Endodermal cell (in vitro differentiated cells): ENCODE data around the gene THSD7A. TPM values are rescaled to one million over a fixed set of nuclear protein-coding genes. Genes with fewer than 3 reads are reported as not detected.
"Not testable (repeated sequence)": the region's sequence is repeated elsewhere in the genome, so short reads cannot be mapped to it uniquely, and the experiment has no call there.

Experiments
- DNase-seq: peaks from one replicate; pipeline ENCODE4 v3.0.0-alpha.2; 2017
- H3K27ac ChIP-seq: 2 replicates; pipeline ENCODE4 v1.5.1; 2013; ENCODE audit warnings: mild to moderate bottlenecking, low read depth, low read length, moderate library complexity
- H3K27me3 ChIP-seq: 2 replicates; pipeline ENCODE4 v1.6.1; 2013; ENCODE audit warnings: mild to moderate bottlenecking, low read length, moderate library complexity; ENCODE audit not compliant: insufficient read depth, control insufficient read depth, poor library complexity, severe bottlenecking
- H3K36me3 ChIP-seq: 2 replicates; pipeline ENCODE4 v1.7.0; 2013; ENCODE audit warnings: mild to moderate bottlenecking, low read length, moderate library complexity; ENCODE audit not compliant: control insufficient read depth, insufficient read depth
- H3K4me1 ChIP-seq: one replicate; pipeline ENCODE4 v1.7.0; 2013; ENCODE audit warnings: low read length; ENCODE audit not compliant: control insufficient read depth, insufficient read depth
- H3K4me3 ChIP-seq: 2 replicates; pipeline ENCODE4 v1.5.1; 2013; ENCODE audit warnings: mild to moderate bottlenecking, low read length, moderate library complexity
- H3K9ac ChIP-seq: 2 replicates; pipeline ENCODE4 v1.6.1; 2013; ENCODE audit warnings: mild to moderate bottlenecking, low read length, moderate library complexity; ENCODE audit not compliant: poor library complexity, severe bottlenecking; ENCODE audit errors: extremely low read depth
- H3K9me3 ChIP-seq: 2 replicates; pipeline ENCODE4 v1.6.1; 2013; ENCODE audit warnings: mild to moderate bottlenecking, low read length, moderate library complexity; ENCODE audit not compliant: control insufficient read depth
- H3K27ac Mint-ChIP-seq: 2 replicates; pipeline ENCODE4 v1.8.0; 2020; ENCODE audit warnings: mixed read lengths
- H3K27me3 Mint-ChIP-seq: 2 replicates; pipeline ENCODE4 v1.8.0; 2021; ENCODE audit warnings: mild to moderate bottlenecking, mixed read lengths; ENCODE audit not compliant: insufficient read depth
- H3K36me3 Mint-ChIP-seq: 2 replicates; pipeline ENCODE4 v1.8.0; 2020; ENCODE audit warnings: low read depth, mixed read lengths
- H3K4me1 Mint-ChIP-seq: 2 replicates; pipeline ENCODE4 v1.8.0; 2020; ENCODE audit warnings: mixed read lengths
- H3K4me3 Mint-ChIP-seq: 2 replicates; pipeline ENCODE4 v1.8.0; 2020; ENCODE audit warnings: mild to moderate bottlenecking, moderate library complexity, mixed read lengths
- H3K9me3 Mint-ChIP-seq: 2 replicates; pipeline ENCODE4 v1.8.0; 2020; ENCODE audit warnings: mild to moderate bottlenecking, mixed read lengths
- CTCF ChIP-seq: fragments of 200-600 bp; sonication (generic); conservative IDR thresholded peaks from 2 replicates; pipeline ENCODE4 v1.5.0; 2021; ENCODE audit warnings: antibody characterized with exemption, mild to moderate bottlenecking
- WGBS, 2 experiments: methylation state at CpG; one replicate each; pipeline versions ENCODE4 v1.1.5 to v1.1.7; 2013; ENCODE audit warnings: missing lambda C conversion rate in 2 of 2, mixed read lengths in 1 of 2; ENCODE audit not compliant: insufficient coverage in 1 of 2, insufficient read length in 1 of 2; 5-methylcytosine and 5-hydroxymethylcytosine counted together
- total RNA-seq, 2 donors: library from RNA; stranded (reverse); fragmentation: NEBNext Ultra II Directional in 1 of 2; extraction: Animal tissue kit (Norgen Biotek cat#: 25700) in 1 of 2; gene quantifications; 2 replicates in 1 of 2; 3 replicates in 1 of 2; pipeline ENCODE4 v1.2.1, GENCODE V29; 2021

THSD7A gene
- total RNA-seq, 2 donors from 2014 or later = 0.73 to 1.3 TPM

DNA sequence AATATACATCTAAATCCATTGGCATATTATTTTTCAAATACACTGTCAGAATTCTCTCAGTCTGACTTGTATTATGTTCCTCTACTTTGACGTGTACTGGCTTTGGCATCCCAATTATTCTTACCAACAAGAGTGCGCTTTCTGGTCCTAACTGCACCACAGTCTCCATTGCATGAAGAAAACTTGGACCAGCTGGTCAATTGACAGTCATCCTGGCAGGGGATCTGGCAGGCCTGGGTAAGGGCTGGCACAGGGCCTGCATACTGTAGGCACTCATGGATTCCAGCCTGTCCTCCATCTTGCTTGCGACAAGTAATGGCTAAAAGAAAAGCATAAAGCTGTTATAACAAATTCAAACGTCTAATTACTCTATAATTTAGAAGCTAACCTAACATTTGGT is 384.9 kb downstream of the THSD7A start:
- Mint-ChIP-seq H3K27me3 (no peaks in the 10 kb centered on the region), H3K4me3 (no peak overlapping the region), H3K27ac (no peak overlapping the region), H3K4me1 (no peaks in the 10 kb centered on the region), H3K36me3 (peaks cover 2% of the 10 kb centered on the region), H3K9me3 (no peaks in the 10 kb centered on the region)
- Histone ChIP-seq H3K36me3 (no peaks in the 10 kb centered on the region), H3K4me1 (no peaks in the 10 kb centered on the region), H3K9me3 (no peaks in the 10 kb centered on the region), H3K27me3 (no peaks in the 10 kb centered on the region), H3K4me3 (no peak overlapping the region), H3K27ac (no peak overlapping the region), H3K9ac (no peak overlapping the region)
- WGBS, 2 experiments = 94 to 100% methylated on average over 1 to 4 of the region's 4 CpGs
- no peak for DNase-seq
- TF ChIP-seq CTCF = no peak

- not testable (repeated sequence) for H3K36me3 ChIP-seq, H3K9me3 ChIP-seq, DNase-seq, H3K4me3 Mint-ChIP-seq, H3K27ac Mint-ChIP-seq, H3K4me1 Mint-ChIP-seq, H3K36me3 Mint-ChIP-seq, H3K9me3 Mint-ChIP-seq, H3K4me3 ChIP-seq, H3K9ac ChIP-seq, H3K27ac ChIP-seq, H3K4me1 ChIP-seq, H3K27me3 ChIP-seq, H3K27me3 Mint-ChIP-seq
- WGBS, 2 experiments = 82% methylated on average over 3 of the region's 4 CpGs; no CpG with 5 or more reads in 1 of the 2 experiments
Measured at GRCh38 chr7:11443934-11444333, 388.1 kb downstream of the THSD7A start.

DNA sequence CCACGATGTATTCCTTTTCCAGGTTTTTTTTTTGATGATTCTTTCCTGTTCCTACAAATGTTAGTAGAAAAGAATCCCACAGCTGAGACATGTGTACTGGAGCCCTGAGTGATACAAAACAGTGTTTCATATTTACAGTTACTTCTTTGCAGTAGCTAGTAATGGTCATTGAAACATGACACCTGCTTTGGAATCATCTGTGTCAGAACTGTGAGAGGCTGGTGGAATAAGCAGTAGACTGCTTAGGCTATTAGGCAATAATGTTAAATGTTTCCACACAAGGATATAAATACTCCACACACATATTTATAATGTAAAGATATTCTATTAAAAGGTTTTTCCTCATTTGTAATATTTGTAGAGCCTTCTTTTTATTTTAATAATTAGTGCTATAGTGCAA is 394.0 kb downstream of the THSD7A start:
- H3K9ac ChIP-seq = no peak overlapping the region
- no peaks in the 10 kb centered on the region for H3K27me3 ChIP-seq
- no peaks in the 10 kb centered on the region for H3K36me3 Mint-ChIP-seq
- peaks cover 6% of the 10 kb centered on the region for H3K9me3 ChIP-seq
- H3K4me3 Mint-ChIP-seq = no peak overlapping the region
- H3K27me3 Mint-ChIP-seq = no peaks in the 10 kb centered on the region
- no peak for TF ChIP-seq CTCF
- no peaks in the 10 kb centered on the region for H3K36me3 ChIP-seq
- 76 to 100% methylated on average over 1 of the region's 1 CpG for WGBS, 2 experiments
- H3K27ac Mint-ChIP-seq = no peak overlapping the region
- H3K4me3 ChIP-seq = no peak overlapping the region
- no peak overlapping the region for H3K27ac ChIP-seq
- no peaks in the 10 kb centered on the region for H3K4me1 Mint-ChIP-seq
- no peaks in the 10 kb centered on the region for H3K9me3 Mint-ChIP-seq
- no peak for DNase-seq
- H3K4me1 ChIP-seq = no peaks in the 10 kb centered on the region

DNA sequence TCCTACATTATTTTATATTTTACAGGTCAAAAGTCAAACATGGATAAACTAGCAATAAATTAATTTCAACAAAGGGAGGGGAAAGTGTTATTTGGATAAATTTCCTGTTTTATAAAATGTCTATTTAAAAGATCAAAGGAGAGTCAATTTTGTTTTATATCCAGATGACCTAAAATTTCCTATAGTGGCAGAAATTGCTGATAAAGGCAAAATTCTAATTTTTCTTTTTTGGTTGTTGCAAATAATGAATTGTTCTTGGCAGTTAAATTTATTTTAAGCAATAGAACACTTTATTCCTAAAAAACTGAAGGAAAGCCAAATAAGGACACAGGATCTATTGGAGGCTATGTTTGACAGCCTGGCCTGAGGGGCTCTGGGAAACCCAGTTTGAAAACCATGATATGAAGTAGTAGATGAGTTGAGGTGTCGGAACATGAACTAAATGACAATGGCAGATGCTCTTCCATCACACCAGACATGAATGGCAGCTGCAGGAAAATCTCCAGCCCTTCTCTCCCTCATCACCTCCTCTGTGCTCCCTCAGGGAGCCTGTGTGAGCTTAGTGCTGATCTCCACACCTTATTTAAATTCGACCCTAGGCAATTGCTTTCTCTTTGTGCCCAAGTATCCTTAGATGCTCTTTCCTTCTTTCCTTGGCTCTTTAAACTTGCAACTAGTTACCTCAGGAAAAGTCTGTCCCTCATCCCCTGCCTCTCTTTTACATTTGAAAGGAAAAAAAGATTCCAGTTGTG is 395.0 kb downstream of the THSD7A start:
- Mint-ChIP-seq H3K9me3 (no peaks in the 10 kb centered on the region), H3K4me1 (no peaks in the 10 kb centered on the region), H3K4me3 (no peak overlapping the region), H3K27me3 (no peaks in the 10 kb centered on the region), H3K36me3 (no peaks in the 10 kb centered on the region), H3K27ac (no peak overlapping the region)
- WGBS, 2 experiments = 15 to 55% methylated on average over 1 to 2 of the region's 2 CpGs
- Histone ChIP-seq H3K9ac (no peak overlapping the region), H3K4me1 (no peaks in the 10 kb centered on the region), H3K27ac (no peak overlapping the region), H3K36me3 (no peaks in the 10 kb centered on the region), H3K9me3 (peaks cover 6% of the 10 kb centered on the region), H3K27me3 (no peaks in the 10 kb centered on the region), H3K4me3 (no peak overlapping the region)
- TF ChIP-seq CTCF = no peak
- no peak for DNase-seq
